NCI-H1105 (cell line): Measurements from ENCODE around the gene TMEM245.
"Not testable (repeated sequence)": the region's sequence is repeated elsewhere in the genome, so short reads cannot be mapped to it uniquely, and the experiment has no call there.

Experiments
- DNase-seq: peaks from one replicate; lab custom pipeline; 2025; lab: John Stamatoyannopoulos, UW

The TMEM245 gene

GRCh38 chr9:109132567-109133021 lies 12.8 kb upstream of the TMEM245 start:
- no peak for DNase-seq

DNA sequence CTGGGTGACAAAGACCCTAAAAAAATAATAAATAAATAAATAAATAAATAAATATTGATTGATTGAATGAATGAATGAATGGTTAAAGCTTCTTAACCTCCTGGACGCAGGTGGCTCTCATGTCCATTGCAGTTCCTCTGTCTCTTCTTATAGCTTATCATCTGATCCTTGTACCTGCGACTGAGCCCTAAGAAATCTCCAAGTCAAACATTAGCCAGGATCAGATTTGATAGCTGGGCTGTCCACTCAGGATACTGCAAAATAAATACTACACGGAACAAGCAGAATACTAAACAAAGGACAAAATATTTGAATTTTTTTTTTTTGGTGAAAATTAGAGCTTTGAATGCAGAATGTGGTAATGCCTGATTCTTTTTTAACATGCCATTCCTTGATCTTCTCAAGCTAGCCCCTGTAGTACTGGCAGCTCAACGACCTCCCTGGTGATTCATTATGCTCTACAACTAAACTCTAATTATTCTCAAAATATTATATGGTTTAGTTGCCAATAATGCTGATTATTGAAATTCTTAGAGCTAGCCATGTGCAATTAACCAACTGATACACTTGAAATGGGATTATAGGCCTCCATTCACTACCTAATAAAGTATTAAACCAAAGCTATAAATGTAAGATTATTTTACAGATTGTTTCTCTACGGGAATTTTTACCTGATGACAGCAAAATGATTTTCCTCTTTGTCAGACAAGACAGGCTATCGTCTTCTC lies 9.9 kb upstream of the TMEM245 start:
- DNase-seq, result no peak

DNA sequence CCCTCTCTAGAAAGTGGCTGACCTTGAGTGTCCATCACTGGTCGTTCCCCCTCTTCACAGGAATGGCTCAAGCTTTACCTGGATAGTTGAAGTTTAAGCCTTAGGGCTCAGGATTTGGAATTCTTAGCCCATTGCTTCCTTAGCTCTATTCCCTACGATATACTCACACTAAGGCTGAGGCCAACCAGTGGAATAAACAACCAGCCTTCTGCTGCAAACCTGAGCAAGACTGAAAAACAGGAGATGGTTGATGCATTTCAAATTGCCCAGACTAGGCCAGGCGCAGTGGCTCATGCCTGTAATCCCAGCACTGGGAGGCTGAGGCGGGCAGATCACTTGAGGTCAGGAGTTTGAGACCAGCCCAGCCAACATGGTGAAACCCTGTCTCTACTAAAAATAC lies 6.9 kb upstream of the TMEM245 start:
- not testable (repeated sequence) for DNase-seq

DNA sequence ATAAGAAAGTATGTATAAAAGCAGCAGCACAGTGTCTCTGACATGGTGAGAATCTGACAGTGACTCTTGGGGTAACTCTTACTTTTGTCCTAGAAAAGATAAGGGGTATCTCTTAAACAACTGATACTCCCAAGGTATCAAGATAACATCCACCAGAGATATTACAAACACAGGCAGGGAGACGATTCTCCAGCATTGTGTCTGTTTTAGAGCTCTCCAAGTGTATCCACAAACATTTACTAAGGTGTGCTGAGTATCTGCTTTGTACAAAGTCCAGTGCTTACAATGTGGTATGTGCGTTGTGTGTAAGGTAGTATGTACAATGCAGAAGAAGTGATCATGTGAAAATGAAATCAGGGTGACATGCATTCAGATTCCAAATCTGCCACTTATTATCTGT lies 4.4 kb upstream of the TMEM245 start:
- no peak for DNase-seq

GRCh38 chr9:109122726-109123621 lies 3.2 kb upstream of the TMEM245 start:
- DNase-seq, result no peak

GRCh38 chr9:109121232-109121796 lies 1.6 kb upstream of the TMEM245 start:
- DNase-seq, result no peak

- DNase-seq, result no peak
Observed at GRCh38 chr9:109120204-109120789, 550 bp upstream of the TMEM245 start.

DNA sequence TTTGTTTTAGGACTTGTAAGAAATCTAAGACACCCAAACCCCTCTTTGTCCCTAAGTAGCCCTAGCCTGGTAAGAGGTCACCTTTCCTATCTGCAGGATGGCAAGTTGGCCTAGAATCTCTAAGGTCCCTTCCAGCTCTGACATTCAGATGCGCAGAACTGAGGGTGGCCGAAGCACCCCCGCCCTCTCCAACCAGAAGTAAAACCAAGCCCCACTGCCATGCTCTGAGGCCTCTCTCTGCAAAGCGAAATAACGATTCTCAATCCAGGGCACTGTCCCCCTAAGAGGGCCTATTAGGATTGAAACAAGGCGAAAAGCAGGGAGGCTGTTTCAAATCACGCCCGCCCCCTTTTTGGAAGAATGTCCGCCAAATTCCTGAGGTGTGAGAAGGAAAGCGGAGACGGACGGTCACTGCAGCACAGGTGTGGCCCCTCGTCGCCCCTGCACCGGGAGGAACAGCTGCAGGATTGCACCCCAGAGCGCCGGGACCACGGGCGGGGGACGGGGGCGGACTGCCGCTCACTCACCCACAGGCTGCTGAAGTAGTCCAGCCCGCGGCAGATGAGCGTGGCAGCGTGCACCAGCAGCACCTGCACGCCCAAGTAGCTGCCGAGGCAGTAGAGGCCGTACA lies 824 bp downstream of the TMEM245 start:
- no peak for DNase-seq

DNA sequence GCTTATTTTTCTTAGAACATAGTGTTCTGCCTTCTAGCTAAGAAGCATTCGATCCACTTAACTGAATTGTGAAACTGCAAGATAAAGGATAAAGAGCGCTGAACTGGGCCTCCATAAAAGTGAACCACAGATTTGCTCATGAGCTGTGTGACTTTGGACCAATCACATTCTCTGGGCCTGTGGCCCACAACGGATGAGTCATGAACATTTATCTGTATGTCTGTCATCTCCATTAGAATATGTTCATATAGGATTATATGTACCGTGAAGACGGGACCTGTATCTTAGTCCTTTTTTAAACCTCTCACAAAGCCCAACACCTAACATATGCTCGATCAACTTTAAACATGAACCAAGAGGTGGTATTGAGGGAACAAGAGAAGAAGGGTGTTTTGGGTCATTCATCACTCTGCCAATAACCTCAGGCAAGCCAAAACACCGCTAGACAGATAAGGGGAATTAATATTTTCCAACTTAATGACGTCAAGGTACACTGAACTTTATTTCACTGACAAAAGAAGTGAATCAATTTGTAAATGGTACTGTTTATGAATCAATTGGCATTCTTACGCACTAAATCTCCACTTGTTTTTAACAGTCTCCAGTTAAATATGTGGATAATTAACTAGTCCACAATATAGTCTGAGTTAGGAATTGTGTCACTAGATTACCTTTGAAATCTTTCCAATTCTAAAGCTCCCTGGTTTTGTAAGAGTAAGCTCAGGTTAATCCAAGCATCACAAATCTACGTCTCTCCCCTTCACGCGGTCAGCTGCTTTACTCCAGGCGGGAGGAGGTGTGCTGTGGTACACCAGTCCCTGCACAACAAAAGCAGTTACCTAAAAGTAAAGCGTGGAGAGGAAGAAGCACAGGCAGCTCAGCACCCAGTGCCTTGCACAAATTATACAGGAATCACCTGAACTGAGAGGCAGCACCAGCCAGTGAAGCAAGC lies 1.6 kb downstream of the TMEM245 start:
- DNase-seq, result no peak

DNA sequence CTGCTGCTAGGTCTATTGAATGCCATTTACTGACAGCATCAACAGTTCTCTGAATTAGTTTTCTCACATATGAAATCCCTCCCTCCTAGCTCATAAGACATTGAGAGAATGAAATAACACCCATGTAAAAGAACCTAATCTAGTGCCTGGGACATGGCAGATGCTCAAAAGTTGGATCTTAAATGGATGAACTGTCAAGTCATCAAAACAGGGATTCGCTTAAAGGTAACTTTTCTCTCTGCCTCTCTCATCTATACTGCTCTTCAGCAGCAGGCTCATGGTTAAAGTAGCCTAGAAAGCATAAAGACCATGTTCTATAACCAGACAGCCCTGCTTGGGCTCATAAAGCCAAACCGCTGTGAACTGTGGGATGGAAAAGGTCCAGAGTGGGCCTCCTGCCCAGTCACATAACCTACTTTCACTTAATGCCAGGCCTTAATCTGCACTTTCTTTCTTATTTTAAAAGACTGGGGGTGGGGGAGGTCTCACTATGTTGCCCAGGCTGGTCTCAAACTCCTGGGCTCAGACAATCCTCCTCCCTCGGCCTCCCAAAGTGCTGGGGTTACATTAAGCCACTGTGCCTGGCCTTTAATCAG lies 3.7 kb downstream of the TMEM245 start:
- DNase-seq, result no peak

GRCh38 chr9:109114670-109115069 lies 5.1 kb downstream of the TMEM245 start:
- no peak for DNase-seq

GRCh38 chr9:109113892-109114609 lies 5.7 kb downstream of the TMEM245 start:
- no peak for DNase-seq

DNA sequence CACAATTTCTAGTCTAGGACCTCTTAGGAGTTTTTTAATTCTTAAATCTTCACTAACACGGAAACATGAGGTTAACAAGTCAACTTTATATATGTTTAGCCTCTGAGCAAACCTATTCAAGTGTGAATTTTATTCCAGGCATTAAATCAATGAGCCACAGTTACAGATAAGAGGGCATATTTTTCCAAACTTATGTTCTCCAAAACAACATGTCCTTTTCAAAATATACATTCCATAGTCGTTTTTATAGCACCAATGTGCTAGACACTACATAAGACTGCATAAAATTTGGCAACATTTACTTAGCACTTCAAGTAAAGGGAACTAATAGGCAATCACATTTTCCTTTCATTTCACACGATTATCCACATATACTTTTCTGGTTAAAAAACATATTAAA lies 6.5 kb downstream of the TMEM245 start:
- DNase-seq, result no peak

- no peak for DNase-seq
Observed at GRCh38 chr9:109110329-109111021, 9.3 kb downstream of the TMEM245 start.

GRCh38 chr9:109109967-109110328 lies 9.8 kb downstream of the TMEM245 start:
- no peak for DNase-seq

DNA sequence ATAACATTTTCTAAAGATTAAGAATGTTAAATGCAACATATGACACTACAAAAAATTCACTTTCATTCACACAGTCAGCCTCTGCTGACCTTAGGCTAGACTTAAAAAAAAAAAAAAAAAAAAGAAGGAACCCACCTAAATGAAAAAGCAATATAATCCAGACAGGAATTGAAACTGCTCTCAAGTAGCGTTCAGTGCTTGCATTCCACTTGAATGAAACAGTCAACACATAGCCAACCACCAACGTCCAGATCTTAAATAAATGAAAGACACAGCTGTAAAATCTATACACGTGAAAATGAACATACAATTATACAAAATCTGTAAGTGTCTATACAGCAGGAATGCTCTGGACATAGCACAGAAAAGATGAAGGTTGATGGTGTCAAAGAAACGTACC lies 11.4 kb downstream of the TMEM245 start:
- DNase-seq, result no peak

- DNase-seq, result no peak
Observed at GRCh38 chr9:109107402-109108240, 12.1 kb downstream of the TMEM245 start.

GRCh38 chr9:109101810-109102209 lies 17.9 kb downstream of the TMEM245 start:
- no peak for DNase-seq
